ENCODE measurements around the gene VPS45. TPM values are rescaled to one million over a fixed set of nuclear protein-coding genes. Genes with fewer than 3 reads are reported as not detected.

Gene VPS45
- total and polyA plus RNA-seq, 2 of the 4 experiments (the other 2 are of a cell fraction) = 32.4 to 33.3 TPM

GRCh38 chr1:150121236-150121862 lies 53.8 kb downstream of the VPS45 start:
- H4K5ac ChIP-seq (ENCODE audit: low read depth, low read length) = no peak overlapping the region
- ChIA-PET CTCF (no interaction called here), POLR2A (ENCODE audit: unreplicated experiment) (no interaction called here)
- H3K4me2 ChIP-seq (ENCODE audit: low read depth, low read length) = no peak overlapping the region
- H2BK20ac ChIP-seq (ENCODE audit: low read depth, low read length) = no peak overlapping the region
- no peak overlapping the region for H3K14ac ChIP-seq (replicated peaks; ENCODE audit: low read depth, low read length)
- peaks cover 1% of the 10 kb centered on the region; the same call in 1 of the 2 replicates for H3K4me1 ChIP-seq (ENCODE audit: control insufficient read depth, insufficient read depth, low read length)
- no peak overlapping the region for H2AFZ ChIP-seq (replicated peaks; ENCODE audit: low read length, poor library complexity)
- H3K4ac ChIP-seq (ENCODE audit: low read depth, low read length) = no peak overlapping the region
- ATAC-seq (ENCODE audit: low read depth) (peak; percentile 66), DNase-seq (peak; percentile 43)
- no peak overlapping the region for H2AK9ac ChIP-seq (replicated peaks; ENCODE audit: low read depth, low read length, poor library complexity)
- no peak overlapping the region for H2BK120ac ChIP-seq (ENCODE audit: low read depth, low read length)
- no peak overlapping the region for H2BK5ac ChIP-seq (ENCODE audit: low read depth, low read length, poor library complexity, severe bottlenecking)
- H3K9me3 ChIP-seq (ENCODE audit: control insufficient read depth, insufficient read depth, low read length) = no peaks in the 10 kb centered on the region
- intact Hi-C loops (cut with micrococcal nuclease) = no loop called here
- H3K27ac ChIP-seq (ENCODE audit: insufficient read depth, low read length) = no peak overlapping the region
- H3K23ac ChIP-seq (ENCODE audit: low read depth, low read length) = no peak overlapping the region; the same call in 1 of the 2 replicates
- H3K27me3 ChIP-seq (ENCODE audit: control insufficient read depth, insufficient read depth, low read length) = no peaks in the 10 kb centered on the region
- 0 out of 2 replicates have a peak, but pooled peaks cover 4% of the 10 kb centered on the region for H3K9me1 ChIP-seq (ENCODE audit: insufficient read depth, low read length)
- dilution Hi-C loops (cut with HindIII; ENCODE audit: low sequenced_read_pairs, unreplicated experiment) = no loop called here
- BruUV-seq (replicated peaks) = no TSS peak
- H3K9ac ChIP-seq (ENCODE audit: low read depth, low read length) = no peak overlapping the region
- H4K20me1 ChIP-seq (ENCODE audit: insufficient read depth, low read length) = no peaks in the 10 kb centered on the region
- no peak overlapping the region for H3K4me3 ChIP-seq (ENCODE audit: insufficient read depth, low read depth, low read length)
- in situ Hi-C loops (cut with MboI; ENCODE audit: low sequenced_read_pairs) = no loop called here
- peaks cover 3% of the 10 kb centered on the region; the same call in 1 of the 2 replicates for H3K36me3 ChIP-seq (ENCODE audit: control insufficient read depth, insufficient read depth, low read length)
- H3K18ac ChIP-seq (ENCODE audit: low read depth, low read length) = no peak overlapping the region
- H2AK5ac ChIP-seq (ENCODE audit: low read depth, low read length) = no peak overlapping the region
- no peak overlapping the region for H4K8ac ChIP-seq (ENCODE audit: low read depth in 2 of 2, low read length in 2 of 2)
- H4K91ac ChIP-seq (ENCODE audit: insufficient read depth, low read depth, low read length) = no peak overlapping the region
- H2BK15ac ChIP-seq (ENCODE audit: low read depth, low read length) = no peak overlapping the region
- no peak for TF ChIP-seq BHLHE40 (IDR thresholded peaks at IDR 0.05; ENCODE audit: low read depth, low read length)
- no peak for TF ChIP-seq NFE2L2 (IDR thresholded peaks at IDR 0.05; ENCODE audit: low read depth, low read length)
- no peak for TF ChIP-seq RFX5 (IDR thresholded peaks at IDR 0.05; ENCODE audit: low read depth, low read length)
- peak; percentile 26; the same call in 1 of the 2 replicates for TF ChIP-seq FOS (IDR thresholded peaks at IDR 0.05; ENCODE audit: low read depth, low read length)
- no peak for TF ChIP-seq MXI1 (IDR thresholded peaks at IDR 0.05; ENCODE audit: borderline replicate concordance, low read depth, low read length)
- no peak for TF ChIP-seq MAZ (IDR thresholded peaks at IDR 0.05; ENCODE audit: borderline replicate concordance, low read depth, low read length)
- TF ChIP-seq, protein P1, sequence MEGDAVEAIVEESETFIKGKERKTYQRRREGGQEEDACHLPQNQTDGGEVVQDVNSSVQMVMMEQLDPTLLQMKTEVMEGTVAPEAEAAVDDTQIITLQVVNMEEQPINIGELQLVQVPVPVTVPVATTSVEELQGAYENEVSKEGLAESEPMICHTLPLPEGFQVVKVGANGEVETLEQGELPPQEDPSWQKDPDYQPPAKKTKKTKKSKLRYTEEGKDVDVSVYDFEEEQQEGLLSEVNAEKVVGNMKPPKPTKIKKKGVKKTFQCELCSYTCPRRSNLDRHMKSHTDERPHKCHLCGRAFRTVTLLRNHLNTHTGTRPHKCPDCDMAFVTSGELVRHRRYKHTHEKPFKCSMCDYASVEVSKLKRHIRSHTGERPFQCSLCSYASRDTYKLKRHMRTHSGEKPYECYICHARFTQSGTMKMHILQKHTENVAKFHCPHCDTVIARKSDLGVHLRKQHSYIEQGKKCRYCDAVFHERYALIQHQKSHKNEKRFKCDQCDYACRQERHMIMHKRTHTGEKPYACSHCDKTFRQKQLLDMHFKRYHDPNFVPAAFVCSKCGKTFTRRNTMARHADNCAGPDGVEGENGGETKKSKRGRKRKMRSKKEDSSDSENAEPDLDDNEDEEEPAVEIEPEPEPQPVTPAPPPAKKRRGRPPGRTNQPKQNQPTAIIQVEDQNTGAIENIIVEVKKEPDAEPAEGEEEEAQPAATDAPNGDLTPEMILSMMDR (conservative IDR thresholded peaks at IDR 0.05; ENCODE audit: low read depth, low read length) = no peak
- TF ChIP-seq, protein P2, sequence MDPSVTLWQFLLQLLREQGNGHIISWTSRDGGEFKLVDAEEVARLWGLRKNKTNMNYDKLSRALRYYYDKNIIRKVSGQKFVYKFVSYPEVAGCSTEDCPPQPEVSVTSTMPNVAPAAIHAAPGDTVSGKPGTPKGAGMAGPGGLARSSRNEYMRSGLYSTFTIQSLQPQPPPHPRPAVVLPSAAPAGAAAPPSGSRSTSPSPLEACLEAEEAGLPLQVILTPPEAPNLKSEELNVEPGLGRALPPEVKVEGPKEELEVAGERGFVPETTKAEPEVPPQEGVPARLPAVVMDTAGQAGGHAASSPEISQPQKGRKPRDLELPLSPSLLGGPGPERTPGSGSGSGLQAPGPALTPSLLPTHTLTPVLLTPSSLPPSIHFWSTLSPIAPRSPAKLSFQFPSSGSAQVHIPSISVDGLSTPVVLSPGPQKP (IDR thresholded peaks at IDR 0.05; ENCODE audit: borderline replicate concordance, low read depth, low read length) = no peak
- peaks cover 0 to 7% of the 10 kb centered on the region in 2 experiments; a peak in 2 of 4 replicates for H3K79me1 ChIP-seq (ENCODE audit: low read depth in 1 of 2, low read length in 2 of 2)
- H3K56ac ChIP-seq (ENCODE audit: extremely low read depth, insufficient read depth, low read length) = no peak overlapping the region
- WGBS, 2 experiments (ENCODE audit: extremely low coverage in 2 of 2, insufficient read length in 1 of 2) = no CpG with 5 or more reads among the region's 1 CpG
